GM18909 (cell line): ENCODE data around the gene PPM1H.

Source experiments
- ATAC-seq: cut with Tn5 transposase; IDR thresholded peaks from one replicate; pipeline ENCODE4 v1.9.1; 2021; ENCODE audit warnings: mild to moderate bottlenecking; ENCODE audit not compliant: unreplicated experiment, poor library complexity

Gene PPM1H

GRCh38 chr12:62803756-62804155 is 131.2 kb downstream of the PPM1H start:
- ATAC-seq, result no peak

- no peak for ATAC-seq
These were observed 132.0 kb downstream of the PPM1H start for GRCh38 chr12:62802984-62803383.

GRCh38 chr12:62802321-62802720 is 132.6 kb downstream of the PPM1H start:
- ATAC-seq, result no peak

- ATAC-seq, result no peak
These were observed 133.2 kb downstream of the PPM1H start for GRCh38 chr12:62801796-62802195.

- no peak for ATAC-seq
These were observed 134.1 kb downstream of the PPM1H start for GRCh38 chr12:62800707-62801400.

GRCh38 chr12:62799766-62800406 is 135.1 kb downstream of the PPM1H start:
- no peak for ATAC-seq

- ATAC-seq, result peak; percentile 96
These were observed 135.7 kb downstream of the PPM1H start for GRCh38 chr12:62799126-62799736.

GRCh38 chr12:62794218-62794583 is 140.7 kb downstream of the PPM1H start:
- ATAC-seq, result no peak

- peak; percentile 70 for ATAC-seq
These were observed 141.4 kb downstream of the PPM1H start for GRCh38 chr12:62793256-62794217.

GRCh38 chr12:62792236-62792870 is 142.6 kb downstream of the PPM1H start:
- ATAC-seq, result no peak

- ATAC-seq, result no peak
These were observed 145.1 kb downstream of the PPM1H start for GRCh38 chr12:62789851-62790250.

GRCh38 chr12:62787611-62788010 is 147.3 kb downstream of the PPM1H start:
- ATAC-seq, result no peak

- no peak for ATAC-seq
These were observed 147.9 kb downstream of the PPM1H start for GRCh38 chr12:62787023-62787422.

GRCh38 chr12:62785941-62786559 is 148.9 kb downstream of the PPM1H start:
- no peak for ATAC-seq

GRCh38 chr12:62784576-62784975 is 150.4 kb downstream of the PPM1H start:
- no peak for ATAC-seq

GRCh38 chr12:62783881-62784280 is 151.1 kb downstream of the PPM1H start:
- ATAC-seq, result no peak

GRCh38 chr12:62781136-62781880 is 153.6 kb downstream of the PPM1H start:
- ATAC-seq, result no peak

GRCh38 chr12:62779488-62779887 is 155.5 kb downstream of the PPM1H start:
- no peak for ATAC-seq

GRCh38 chr12:62778187-62778586 is 156.8 kb downstream of the PPM1H start:
- no peak for ATAC-seq
